Keratinocyte (primary cell): ENCODE results near the gene ARPC1B. TPM values are rescaled to one million over a fixed set of nuclear protein-coding genes. Genes with fewer than 3 reads are reported as not detected.

ENCODE experiments used
- DNase-seq: peaks from one replicate; pipeline ENCODE4 v3.0.0-alpha.2; 2011; ENCODE audit warnings: low read depth, missing footprints, low spot score
- FAIRE-seq: peaks from 2 replicates; lab custom pipeline; 2011; peaks lifted over from hg19 to GRCh38; lab: Jason Lieb, UNC
- H2AFZ ChIP-seq: 2 replicates; pipeline ENCODE4 v1.6.0; 2012; ENCODE audit warnings: low read length, control low read depth, inconsistent platforms; ENCODE audit not compliant: control insufficient read depth
- H3K27ac ChIP-seq: 2 replicates; pipeline ENCODE4 v1.5.1; 2011; ENCODE audit warnings: low read length; ENCODE audit not compliant: control insufficient read depth, insufficient read depth
- H3K27me3 ChIP-seq: 3 replicates; pipeline ENCODE4 v1.6.0; 2011; ENCODE audit warnings: low read length; ENCODE audit not compliant: control insufficient read depth, insufficient read depth; ENCODE audit errors: extremely low read depth
- H3K36me3 ChIP-seq, 2 experiments: 2 replicates in 1 of 2; 3 replicates in 1 of 2; pipeline ENCODE4 v1.5.1; 2011; ENCODE audit warnings: low read length in 2 of 2, mild to moderate bottlenecking in 1 of 2; ENCODE audit not compliant: control insufficient read depth in 2 of 2, insufficient read depth in 2 of 2; ENCODE audit errors: extremely low read depth in 1 of 2
- H3K4me1 ChIP-seq: 3 replicates; pipeline ENCODE4 v1.5.1; 2011; ENCODE audit warnings: low read length; ENCODE audit not compliant: control insufficient read depth, insufficient read depth; ENCODE audit errors: extremely low read depth
- H3K4me2 ChIP-seq: 3 replicates; pipeline ENCODE4 v1.6.0; 2011; ENCODE audit warnings: low read depth, low read length; ENCODE audit not compliant: control insufficient read depth, insufficient read depth; ENCODE audit errors: extremely low read depth
- H3K4me3 ChIP-seq, 3 experiments: fragments of 200-600 bp in 1 of 3; sonication (generic) in 1 of 3; 2 replicates in 2 of 3; 3 replicates in 1 of 3; pipeline ENCODE4 v1.5.1; 2011 to 2016; ENCODE audit warnings: low read length in 3 of 3, mild to moderate bottlenecking in 3 of 3, control low read depth in 2 of 3, inconsistent platforms in 1 of 3, low read depth in 1 of 3, mixed read lengths in 1 of 3, mixed run types in 1 of 3, moderate library complexity in 1 of 3; ENCODE audit not compliant: control insufficient read depth in 2 of 3, insufficient read depth in 2 of 3; ENCODE audit errors: extremely low read depth in 1 of 3
- H3K79me2 ChIP-seq: 2 replicates; pipeline ENCODE4 v1.6.0; 2012; ENCODE audit warnings: low read length; ENCODE audit not compliant: control insufficient read depth, insufficient read depth
- H3K9ac ChIP-seq: 3 replicates; pipeline ENCODE4 v1.6.0; 2011; ENCODE audit warnings: low read length; ENCODE audit not compliant: control insufficient read depth, insufficient read depth; ENCODE audit errors: extremely low read depth
- H3K9me1 ChIP-seq: 3 replicates; pipeline ENCODE4 v1.6.0; 2011; ENCODE audit warnings: low read length; ENCODE audit not compliant: control insufficient read depth, insufficient read depth; ENCODE audit errors: extremely low read depth
- H3K9me3 ChIP-seq: 2 replicates; pipeline ENCODE4 v1.5.1; 2012; ENCODE audit warnings: low read depth, low read length; ENCODE audit not compliant: control insufficient read depth
- H4K20me1 ChIP-seq: 3 replicates; pipeline ENCODE4 v1.6.0; 2011; ENCODE audit warnings: low read length; ENCODE audit not compliant: control insufficient read depth, insufficient read depth; ENCODE audit errors: extremely low read depth
- EZH2 ChIP-seq: IDR thresholded peaks from one replicate; pipeline ENCODE4 v1.6.1; 2012; ENCODE audit warnings: inconsistent platforms, mild to moderate bottlenecking, low read length, moderate library complexity
- dilution Hi-C: fragments of 300-500 bp; cut with MboI; formaldehyde crosslinking; loops from one replicate; pipeline ENCODE4 v1.7.0; 2020; ENCODE audit warnings: low sequenced_read_pairs; ENCODE audit not compliant: extremely low pct_ligation_motif_present
- polyA plus RNA-seq, 5 experiments: library from polyadenylated mRNA; depleted of rRNA in 3 of 5; stranded (reverse) in 3 of 5; stranded (forward) in 1 of 5; unstranded in 1 of 5; fragments of >200 nt; gene quantifications; 1 replicate in 1 of 5; 2 replicates in 3 of 5; 3 replicates in 1 of 5; pipeline versions ENCODE4 v1.2.1 to v1.2.3, GENCODE V29; 2011 to 2012; ENCODE audit warnings: missing spikeins in 2 of 5, low read depth in 1 of 5, low replicate concordance in 1 of 5
- TF ChIP-seq, protein P1 (sequence below), 3 experiments: IDR thresholded peaks in 1 of 3; conservative IDR thresholded peaks in 1 of 3; optimal IDR thresholded peaks in 1 of 3; 2 replicates in 2 of 3; 3 replicates in 1 of 3; pipeline versions ENCODE3 to v1.5.1; 2011; ENCODE audit warnings: low read length in 3 of 3, mild to moderate bottlenecking in 3 of 3, moderate library complexity in 2 of 3, control low read depth in 1 of 3, inconsistent platforms in 1 of 3; ENCODE audit not compliant: insufficient read depth in 2 of 3; ENCODE audit errors: extremely low read depth in 1 of 3

ARPC1B gene
- polyA plus RNA-seq, 1 donor (not counting 4 experiments of a cell fraction or from before 2014, with no cell fraction given): 383 TPM

DNA sequence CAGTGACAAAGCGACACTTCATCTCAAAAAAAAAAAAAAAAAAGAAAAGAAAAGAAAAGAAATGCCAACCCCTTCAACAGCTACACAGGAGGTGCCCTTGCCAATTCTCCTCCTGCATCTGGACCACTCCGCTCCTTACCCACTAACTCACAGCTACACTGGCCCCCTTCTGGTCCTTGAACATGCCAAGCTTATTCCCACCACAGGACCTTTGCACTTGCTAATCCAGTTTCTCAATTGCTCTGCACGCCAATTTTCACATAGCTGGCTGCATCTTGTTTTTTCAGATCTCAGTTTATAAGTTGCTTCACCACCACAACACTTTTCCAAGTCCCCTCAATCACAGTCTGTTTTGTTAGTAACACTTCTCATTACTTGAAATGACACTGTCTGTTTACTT lies 28.3 kb downstream of the ARPC1B start:
- no peak overlapping the region for H3K27ac ChIP-seq
- FAIRE-seq (no peak), DNase-seq (no peak)
- TF ChIP-seq EZH2: no peak
- TF ChIP-seq, protein P1, sequence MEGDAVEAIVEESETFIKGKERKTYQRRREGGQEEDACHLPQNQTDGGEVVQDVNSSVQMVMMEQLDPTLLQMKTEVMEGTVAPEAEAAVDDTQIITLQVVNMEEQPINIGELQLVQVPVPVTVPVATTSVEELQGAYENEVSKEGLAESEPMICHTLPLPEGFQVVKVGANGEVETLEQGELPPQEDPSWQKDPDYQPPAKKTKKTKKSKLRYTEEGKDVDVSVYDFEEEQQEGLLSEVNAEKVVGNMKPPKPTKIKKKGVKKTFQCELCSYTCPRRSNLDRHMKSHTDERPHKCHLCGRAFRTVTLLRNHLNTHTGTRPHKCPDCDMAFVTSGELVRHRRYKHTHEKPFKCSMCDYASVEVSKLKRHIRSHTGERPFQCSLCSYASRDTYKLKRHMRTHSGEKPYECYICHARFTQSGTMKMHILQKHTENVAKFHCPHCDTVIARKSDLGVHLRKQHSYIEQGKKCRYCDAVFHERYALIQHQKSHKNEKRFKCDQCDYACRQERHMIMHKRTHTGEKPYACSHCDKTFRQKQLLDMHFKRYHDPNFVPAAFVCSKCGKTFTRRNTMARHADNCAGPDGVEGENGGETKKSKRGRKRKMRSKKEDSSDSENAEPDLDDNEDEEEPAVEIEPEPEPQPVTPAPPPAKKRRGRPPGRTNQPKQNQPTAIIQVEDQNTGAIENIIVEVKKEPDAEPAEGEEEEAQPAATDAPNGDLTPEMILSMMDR (optimal IDR thresholded peaks at IDR 0.05 in 1 of 3, IDR thresholded peaks at IDR 0.05 in 1 of 3, conservative IDR thresholded peaks at IDR 0.05 in 1 of 3; ENCODE audit: extremely low read depth in 1 of 3, insufficient read depth in 2 of 3, low read length in 3 of 3): no peak
- H2AFZ ChIP-seq: no peak overlapping the region
- no peak overlapping the region for H3K4me3 ChIP-seq
- peaks cover 56% of the 10 kb centered on the region for H3K79me2 ChIP-seq
- dilution Hi-C loops: no loop called here
- no peak overlapping the region for H3K9ac ChIP-seq
- no peaks in the 10 kb centered on the region for H3K9me1 ChIP-seq
- no peak overlapping the region for H3K4me2 ChIP-seq
- no peaks in the 10 kb centered on the region for H3K9me3 ChIP-seq
- H3K4me1 ChIP-seq: peaks cover 18% of the 10 kb centered on the region
- H4K20me1 ChIP-seq: peaks cover 28% of the 10 kb centered on the region
- H3K36me3 ChIP-seq: peaks cover 31 to 53% of the 10 kb centered on the region in 2 experiments
- no peaks in the 10 kb centered on the region for H3K27me3 ChIP-seq

DNA sequence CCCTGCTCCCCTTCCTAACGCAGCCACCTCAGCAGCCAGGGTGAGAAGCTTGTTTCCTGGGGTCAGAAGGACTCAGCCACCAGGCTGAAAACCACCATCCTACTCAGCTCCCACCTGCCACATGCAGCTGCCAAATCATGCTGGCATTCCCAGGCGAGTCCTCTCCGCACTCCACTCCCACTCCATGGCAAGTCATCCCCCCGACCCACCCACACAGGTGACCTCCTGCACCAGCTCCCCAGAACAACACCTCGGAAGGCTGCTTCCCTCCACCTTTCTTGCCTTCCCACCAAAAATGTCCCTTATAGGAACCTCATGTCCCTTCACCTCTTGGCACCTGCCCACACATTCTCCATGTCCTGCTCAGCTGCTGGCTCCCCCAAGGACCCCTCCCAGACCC lies 29.2 kb downstream of the ARPC1B start:
- H3K79me2 ChIP-seq: peaks cover 61% of the 10 kb centered on the region
- no peak overlapping the region for H3K4me2 ChIP-seq
- DNase-seq (no peak), FAIRE-seq (no peak)
- H3K4me3 ChIP-seq: no peak overlapping the region
- H2AFZ ChIP-seq: no peak overlapping the region
- no peak overlapping the region for H3K9ac ChIP-seq
- peaks cover 25 to 53% of the 10 kb centered on the region in 2 experiments for H3K36me3 ChIP-seq
- no peaks in the 10 kb centered on the region for H3K27me3 ChIP-seq
- peaks cover 18% of the 10 kb centered on the region for H3K4me1 ChIP-seq
- no peaks in the 10 kb centered on the region for H3K9me1 ChIP-seq
- dilution Hi-C loops: no loop called here
- H3K27ac ChIP-seq: no peak overlapping the region
- no peak for TF ChIP-seq EZH2
- TF ChIP-seq, protein P1 (optimal IDR thresholded peaks at IDR 0.05 in 1 of 3, IDR thresholded peaks at IDR 0.05 in 1 of 3, conservative IDR thresholded peaks at IDR 0.05 in 1 of 3; ENCODE audit: extremely low read depth in 1 of 3, insufficient read depth in 2 of 3, low read length in 3 of 3): no peak
- H3K9me3 ChIP-seq: no peaks in the 10 kb centered on the region
- H4K20me1 ChIP-seq: peaks cover 28% of the 10 kb centered on the region
